Right atrium auricular region (tissue), 2 donors: ENCODE data around the gene LRTM2. TPM values are rescaled to one million over a fixed set of nuclear protein-coding genes. Genes with fewer than 3 reads are reported as not detected.

Experiments
- DNase-seq: peaks from one replicate; pipeline ENCODE4 v3.0.0-alpha.2; 2019; ENCODE audit warnings: low spot score
- H3K27ac ChIP-seq, 2 donors: fragments of 200-600 bp; sonication (generic); 1 replicate in 1 of 2; 2 replicates in 1 of 2; pipeline ENCODE4 v1.5.1; 2016 to 2019
- H3K27me3 ChIP-seq, 2 donors: fragments of 200-600 bp; sonication (generic); one replicate each; pipeline versions ENCODE4 v1.5.1 to v1.6.0; 2017 to 2019
- H3K36me3 ChIP-seq: fragments of 200-600 bp; sonication (generic); one replicate; pipeline ENCODE4 v1.5.1; 2016
- H3K4me1 ChIP-seq, 2 donors: fragments of 200-600 bp; sonication (generic); one replicate each; pipeline versions ENCODE4 v1.5.1 to v1.6.0; 2017 to 2019
- H3K4me3 ChIP-seq, 2 donors: fragments of 200-600 bp; sonication (generic); 1 replicate in 1 of 2; 2 replicates in 1 of 2; pipeline ENCODE4 v1.5.1; 2017 to 2019; ENCODE audit warnings: mild to moderate bottlenecking in 1 of 2, moderate library complexity in 1 of 2
- H3K9me3 ChIP-seq, 2 donors: fragments of 200-600 bp; sonication (generic); one replicate each; pipeline ENCODE4 v1.5.1; 2019
- total RNA-seq, 2 donors: library from RNA; depleted of rRNA; stranded (reverse); fragments of >200 nt; gene quantifications; one replicate each; pipeline ENCODE4 v1.1.0, GENCODE V29; 2016
- TF ChIP-seq, protein P1 (sequence below), 2 donors: fragments of 200-600 bp; sonication (generic); IDR thresholded peaks; one replicate each; pipeline ENCODE4 v1.5.1; 2019; ENCODE audit warnings: antibody characterized with exemption in 2 of 2

The LRTM2 gene
- total RNA-seq, 2 donors from 2014 or later = not detected

DNA sequence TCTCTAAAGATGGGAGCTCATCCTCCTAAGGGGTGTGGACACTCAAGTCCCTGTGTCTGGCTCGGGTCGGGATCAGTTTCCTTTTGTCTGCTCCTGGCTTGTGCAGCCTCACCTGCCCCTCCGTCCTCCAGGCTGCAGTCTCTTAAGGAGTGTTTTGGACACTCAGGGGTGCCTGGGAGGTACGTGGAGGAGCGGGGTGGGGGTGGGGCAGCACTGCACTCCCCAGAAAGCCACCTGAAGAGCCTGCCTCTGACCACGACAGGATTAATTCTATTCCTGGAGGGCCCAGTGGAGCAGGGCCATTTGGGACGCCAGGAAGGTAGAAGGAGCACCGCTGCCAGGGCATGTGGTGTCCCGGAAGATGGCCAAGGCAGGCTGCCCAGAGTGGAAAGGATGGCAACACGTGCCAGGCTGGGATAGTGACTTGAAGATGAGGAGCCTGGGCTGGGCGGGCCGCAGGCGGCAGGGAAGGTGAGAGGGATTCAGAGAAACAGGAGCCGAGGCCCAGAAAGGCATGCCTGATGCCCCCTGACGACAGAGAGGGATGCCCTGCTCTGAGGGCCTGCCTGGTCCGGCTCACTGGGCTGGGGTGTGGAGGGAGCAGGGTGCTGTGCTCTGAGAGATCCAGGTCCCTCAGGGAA, 14.8 kb upstream of the LRTM2 start:
- peaks cover 0 to 13% of the 10 kb centered on the region in 2 donors for H3K4me1 ChIP-seq
- peak overlapping the region; percentile 16 to 28 for H3K27ac ChIP-seq
- no peak for DNase-seq
- H3K36me3 ChIP-seq = no peaks in the 10 kb centered on the region
- H3K27me3 ChIP-seq = no peaks in the 10 kb centered on the region
- no peaks in the 10 kb centered on the region for H3K9me3 ChIP-seq
- H3K4me3 ChIP-seq = no peak overlapping the region
- TF ChIP-seq, protein P1, sequence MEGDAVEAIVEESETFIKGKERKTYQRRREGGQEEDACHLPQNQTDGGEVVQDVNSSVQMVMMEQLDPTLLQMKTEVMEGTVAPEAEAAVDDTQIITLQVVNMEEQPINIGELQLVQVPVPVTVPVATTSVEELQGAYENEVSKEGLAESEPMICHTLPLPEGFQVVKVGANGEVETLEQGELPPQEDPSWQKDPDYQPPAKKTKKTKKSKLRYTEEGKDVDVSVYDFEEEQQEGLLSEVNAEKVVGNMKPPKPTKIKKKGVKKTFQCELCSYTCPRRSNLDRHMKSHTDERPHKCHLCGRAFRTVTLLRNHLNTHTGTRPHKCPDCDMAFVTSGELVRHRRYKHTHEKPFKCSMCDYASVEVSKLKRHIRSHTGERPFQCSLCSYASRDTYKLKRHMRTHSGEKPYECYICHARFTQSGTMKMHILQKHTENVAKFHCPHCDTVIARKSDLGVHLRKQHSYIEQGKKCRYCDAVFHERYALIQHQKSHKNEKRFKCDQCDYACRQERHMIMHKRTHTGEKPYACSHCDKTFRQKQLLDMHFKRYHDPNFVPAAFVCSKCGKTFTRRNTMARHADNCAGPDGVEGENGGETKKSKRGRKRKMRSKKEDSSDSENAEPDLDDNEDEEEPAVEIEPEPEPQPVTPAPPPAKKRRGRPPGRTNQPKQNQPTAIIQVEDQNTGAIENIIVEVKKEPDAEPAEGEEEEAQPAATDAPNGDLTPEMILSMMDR (IDR thresholded peaks at IDR 0.05) = no peak

DNA sequence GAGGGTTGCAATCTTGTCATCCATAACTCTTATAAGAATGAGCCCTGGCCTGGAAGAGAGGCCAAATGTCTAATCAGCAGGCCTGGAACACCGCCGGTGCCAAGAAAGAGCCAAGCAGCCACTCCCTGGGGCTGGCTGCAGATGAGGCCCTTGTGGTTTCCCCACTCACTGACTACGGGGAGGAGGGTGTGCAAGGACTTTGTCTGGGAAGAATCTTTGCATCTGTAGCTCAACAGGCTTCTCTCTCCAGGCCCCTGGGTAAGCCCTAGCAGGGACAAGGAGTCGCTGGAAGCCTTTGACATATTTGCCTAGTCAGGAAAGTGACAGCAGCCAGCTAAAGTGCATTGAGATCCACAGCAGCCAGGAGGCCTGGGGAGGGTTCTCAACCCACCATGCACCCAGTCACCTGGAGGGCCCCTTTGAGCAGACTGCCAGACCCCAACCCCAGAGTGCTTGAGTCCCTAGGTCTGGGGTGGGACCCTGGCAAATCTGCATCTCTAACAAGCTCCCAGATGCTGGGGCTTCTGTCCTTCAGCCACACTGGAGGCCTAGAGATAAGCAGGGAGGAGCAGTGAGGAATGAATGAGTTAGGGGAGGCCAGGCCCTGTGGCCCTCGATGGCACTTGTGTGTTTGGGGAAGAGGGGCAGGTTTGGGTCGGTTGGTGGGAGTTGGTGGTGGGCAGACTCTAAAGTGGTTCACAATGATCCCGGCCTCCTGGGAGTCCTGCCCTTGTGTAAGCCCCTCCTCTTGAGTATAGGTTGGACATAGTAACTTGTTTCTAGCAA, 13.9 kb upstream of the LRTM2 start:
- peak overlapping the region; percentile 16 to 28 for H3K27ac ChIP-seq
- no peaks in the 10 kb centered on the region for H3K9me3 ChIP-seq
- TF ChIP-seq, protein P1 (IDR thresholded peaks at IDR 0.05) = no peak
- no peak overlapping the region for H3K4me3 ChIP-seq
- DNase-seq = no peak
- peaks cover 0 to 13% of the 10 kb centered on the region in 2 donors for H3K4me1 ChIP-seq
- no peaks in the 10 kb centered on the region for H3K36me3 ChIP-seq
- no peaks in the 10 kb centered on the region for H3K27me3 ChIP-seq

DNA sequence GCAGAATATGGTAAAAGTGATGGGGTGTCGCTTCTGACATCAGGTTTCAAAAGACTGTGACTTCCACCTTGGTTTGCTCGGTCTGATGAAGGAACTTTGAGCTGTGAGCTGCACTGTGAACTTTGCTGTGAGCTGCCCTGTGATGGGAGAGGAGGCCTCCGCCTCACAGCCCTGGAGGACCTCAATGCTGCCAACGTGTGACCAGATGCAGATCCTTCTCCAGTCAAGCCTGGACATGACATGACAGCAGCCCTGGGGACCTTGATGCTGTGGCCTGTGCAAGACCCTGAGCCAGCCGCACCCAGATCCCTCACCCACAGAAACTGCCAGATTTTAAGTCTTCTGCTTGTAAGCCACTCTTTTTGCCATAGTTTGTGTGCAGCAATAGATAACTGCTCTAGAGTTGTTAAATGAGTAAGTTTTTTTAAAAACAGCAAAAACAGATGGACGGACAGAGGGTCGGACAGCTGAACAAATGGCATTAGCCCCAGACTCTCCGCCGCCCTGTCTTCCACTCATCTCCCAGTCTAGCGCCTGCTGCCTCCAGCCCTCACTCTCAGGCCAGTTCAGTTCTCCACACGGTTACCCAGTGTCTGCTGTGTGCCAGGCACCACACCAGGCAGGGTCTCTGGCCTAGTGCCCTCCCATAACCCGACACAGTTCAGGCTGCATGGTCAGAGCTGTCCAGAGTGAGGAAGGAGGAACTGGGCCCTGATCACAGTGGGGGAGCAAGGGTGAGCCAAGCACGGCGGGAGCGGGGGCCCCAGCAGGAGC, 13.1 kb upstream of the LRTM2 start:
- DNase-seq = no peak
- Histone ChIP-seq H3K27me3 (no peaks in the 10 kb centered on the region), H3K4me3 (no peak overlapping the region), H3K36me3 (no peaks in the 10 kb centered on the region), H3K9me3 (no peaks in the 10 kb centered on the region), H3K27ac (no peak overlapping the region), H3K4me1 (peaks cover 0 to 13% of the 10 kb centered on the region in 2 donors)
- TF ChIP-seq, protein P1 (IDR thresholded peaks at IDR 0.05) = no peak

DNA sequence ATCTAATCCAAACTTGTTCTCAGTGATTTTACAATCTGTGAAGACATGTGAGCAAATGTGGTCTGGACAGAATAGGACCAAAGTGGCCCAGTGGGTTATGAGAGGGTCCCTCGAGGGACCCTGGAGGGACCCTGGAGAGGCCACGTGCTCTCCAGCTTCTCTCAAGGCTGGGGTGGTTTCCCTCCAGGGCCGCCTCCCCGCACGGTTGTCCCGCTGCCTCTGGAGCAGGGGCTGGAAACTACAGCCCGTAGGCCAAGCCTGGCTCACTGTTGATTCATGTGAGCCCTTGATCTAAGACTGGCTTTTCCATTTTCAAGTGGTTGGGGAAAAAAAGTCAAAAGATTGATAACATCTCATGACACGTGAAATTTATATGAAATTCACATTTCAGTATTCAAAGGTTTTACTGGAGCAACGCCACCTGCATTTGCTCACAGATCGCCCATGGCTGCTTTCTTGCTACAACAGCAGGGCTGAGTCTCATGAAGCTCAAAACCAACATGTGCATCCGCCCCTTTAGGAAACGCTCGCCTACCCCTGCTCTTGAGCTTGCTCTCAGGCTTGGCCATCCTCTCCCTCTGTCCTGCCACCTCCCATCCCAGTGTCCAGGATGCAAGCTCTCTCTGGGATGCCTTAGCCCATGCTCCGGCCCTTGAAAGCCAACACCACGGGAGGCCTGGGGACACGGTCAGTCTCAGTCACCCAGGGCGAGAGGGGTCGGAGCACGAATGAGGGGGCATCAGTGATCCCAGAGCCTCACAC, 12.1 kb upstream of the LRTM2 start:
- H3K36me3 ChIP-seq = no peaks in the 10 kb centered on the region
- DNase-seq = no peak
- no peaks in the 10 kb centered on the region for H3K27me3 ChIP-seq
- no peak overlapping the region for H3K27ac ChIP-seq
- H3K4me3 ChIP-seq = no peak overlapping the region
- no peaks in the 10 kb centered on the region for H3K9me3 ChIP-seq
- H3K4me1 ChIP-seq = peaks cover 0 to 13% of the 10 kb centered on the region in 2 donors
- TF ChIP-seq, protein P1 (IDR thresholded peaks at IDR 0.05) = no peak

DNA sequence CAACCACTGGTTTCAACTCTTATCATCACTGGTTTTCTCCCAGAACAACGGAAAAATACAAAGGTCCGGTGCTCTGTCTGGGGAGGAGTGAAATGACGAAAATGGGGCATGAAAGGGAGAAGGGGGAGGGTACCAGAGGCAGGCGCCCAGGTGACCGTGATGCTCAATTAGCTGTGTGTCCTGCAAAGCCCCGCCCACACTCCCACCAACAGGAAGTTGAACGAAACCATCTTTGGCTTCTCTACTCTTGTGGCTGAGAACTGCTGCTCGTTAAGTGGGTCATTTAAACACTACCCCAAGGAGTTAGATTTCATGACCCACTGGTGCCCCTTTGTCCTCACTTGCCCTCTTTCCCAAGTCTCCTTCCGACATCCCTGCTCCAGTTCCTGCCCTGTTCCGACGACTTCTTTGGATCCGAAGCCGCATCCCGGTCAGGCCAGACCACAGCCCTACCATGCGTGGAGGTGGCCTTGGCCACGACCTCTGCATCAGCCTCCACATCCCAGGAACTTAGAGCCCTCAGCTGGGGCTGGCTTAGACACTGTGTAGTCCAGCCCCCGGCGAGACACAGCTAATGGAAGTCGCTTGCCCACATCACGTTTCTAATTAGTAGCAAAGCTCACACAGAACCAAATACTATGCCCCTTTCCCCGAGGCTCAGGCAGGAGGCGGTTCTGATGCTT, 11.4 kb upstream of the LRTM2 start:
- H3K36me3 ChIP-seq = no peaks in the 10 kb centered on the region
- H3K4me3 ChIP-seq = no peak overlapping the region
- TF ChIP-seq, protein P1 (IDR thresholded peaks at IDR 0.05) = no peak
- no peaks in the 10 kb centered on the region for H3K27me3 ChIP-seq
- no peak for DNase-seq
- H3K27ac ChIP-seq = no peak overlapping the region
- H3K4me1 ChIP-seq = peaks cover 0 to 13% of the 10 kb centered on the region in 2 donors
- H3K9me3 ChIP-seq = no peaks in the 10 kb centered on the region
